Colonic mucosa (tissue), 4 donors: ENCODE results near the gene FRY. TPM values are rescaled to one million over a fixed set of nuclear protein-coding genes. Genes with fewer than 3 reads are reported as not detected.

Experiments used
- DNase-seq: peaks from one replicate; pipeline ENCODE4 v3.0.0-alpha.2; 2020
- H3K27ac ChIP-seq: fragments of 200-600 bp; one replicate; pipeline ENCODE4 v1.8.0; 2021
- H3K27me3 ChIP-seq: fragments of 200-600 bp; one replicate; pipeline ENCODE4 v1.8.0; 2021
- H3K36me3 ChIP-seq: fragments of 200-600 bp; one replicate; pipeline ENCODE4 v1.8.0; 2021
- H3K4me1 ChIP-seq: fragments of 200-600 bp; one replicate; pipeline ENCODE4 v1.8.0; 2021; ENCODE audit warnings: mild to moderate bottlenecking
- H3K4me3 ChIP-seq: fragments of 200-600 bp; one replicate; pipeline ENCODE4 v1.8.0; 2021
- H3K9ac ChIP-seq, 2 donors: one replicate each; pipeline ENCODE4 v1.7.0; 2013; ENCODE audit warnings: control low read depth in 2 of 2, low read depth in 2 of 2, low read length in 2 of 2
- H3K9me3 ChIP-seq: fragments of 200-600 bp; one replicate; pipeline ENCODE4 v1.8.0; 2021
- CTCF ChIP-seq: fragments of 200-600 bp; IDR thresholded peaks from one replicate; pipeline ENCODE4 v1.8.0; 2022; ENCODE audit warnings: antibody characterized with exemption, mild to moderate bottlenecking
- intact Hi-C: fragments of 100-400 bp; cut with DNase I; formaldehyde crosslinking; loops from one replicate; pipeline ENCODE4 v1.14.1; 2022
- total RNA-seq, 2 donors: library from RNA; stranded (reverse); fragmentation: NEBNext Ultra II Directional in 1 of 2; extraction: Animal tissue kit (Norgen Biotek cat#: 25700) in 1 of 2; gene quantifications; one replicate each; pipeline ENCODE4 v1.2.1, GENCODE V29; 2021
- donor health status: healthy.
- donor health status: DM: no; HTN: no; CAD: no.
- donor health status: DM: no; HTN: no; CAD: no.

The FRY gene
- total RNA-seq, 2 donors from 2014 or later = 7.0 to 19.9 TPM

DNA sequence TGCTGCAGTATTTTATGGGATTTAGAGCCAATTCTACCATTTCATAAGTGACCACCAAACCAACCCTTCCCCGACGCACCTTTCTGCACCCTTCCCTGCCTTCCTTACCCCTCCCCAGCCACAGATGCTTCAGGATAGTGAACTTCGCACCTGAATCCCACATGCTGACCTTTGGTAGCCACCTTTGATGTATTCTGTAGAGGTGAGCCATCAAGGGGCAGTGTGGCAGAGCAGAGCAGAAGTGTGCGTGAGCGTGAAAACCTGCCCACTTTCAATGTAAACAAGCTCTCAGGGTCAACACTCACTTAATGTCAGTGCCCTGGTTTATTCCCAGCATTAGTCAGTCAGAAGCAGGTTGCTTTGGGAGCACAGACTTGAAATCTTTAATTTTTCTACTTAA is 107.7 kb downstream of the FRY start:
- Histone ChIP-seq H3K27ac (no peak overlapping the region), H3K9me3 (no peaks in the 10 kb centered on the region), H3K4me1 (no peaks in the 10 kb centered on the region), H3K27me3 (no peaks in the 10 kb centered on the region), H3K36me3 (no peaks in the 10 kb centered on the region), H3K9ac (no peak overlapping the region), H3K4me3 (no peak overlapping the region)
- intact Hi-C loops = no loop called here
- no peak for TF ChIP-seq CTCF
- no peak for DNase-seq

GRCh38 chr13:32140109-32140508 is 108.5 kb downstream of the FRY start:
- no peak for TF ChIP-seq CTCF
- Histone ChIP-seq H3K9ac (no peak overlapping the region), H3K27me3 (no peaks in the 10 kb centered on the region), H3K4me1 (no peaks in the 10 kb centered on the region), H3K36me3 (no peaks in the 10 kb centered on the region), H3K9me3 (no peaks in the 10 kb centered on the region), H3K4me3 (no peak overlapping the region), H3K27ac (no peak overlapping the region)
- DNase-seq = no peak
- intact Hi-C loops = no loop called here

DNA sequence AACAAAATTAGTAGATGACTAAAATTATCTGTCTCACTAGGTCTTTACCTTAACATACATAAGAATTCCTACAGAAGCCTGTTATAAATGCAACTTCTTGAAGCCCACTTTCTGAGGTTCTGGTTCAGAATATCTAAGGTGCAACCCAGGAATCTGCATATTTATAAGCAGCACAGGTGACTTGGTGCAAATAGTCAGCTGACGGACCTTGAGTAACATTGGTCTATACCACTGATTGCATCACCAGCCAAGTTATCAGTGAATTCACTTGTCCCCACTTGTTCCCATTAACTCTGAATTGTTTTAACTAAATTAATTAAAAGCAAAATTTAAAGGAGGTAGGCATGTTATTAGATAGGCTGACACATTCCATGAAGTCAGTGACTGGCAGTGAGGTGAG is 109.9 kb downstream of the FRY start:
- no peaks in the 10 kb centered on the region for H3K4me1 ChIP-seq
- TF ChIP-seq CTCF = no peak
- no peaks in the 10 kb centered on the region for H3K9me3 ChIP-seq
- DNase-seq = no peak
- intact Hi-C loops = no loop called here
- H3K27ac ChIP-seq = no peak overlapping the region
- H3K9ac ChIP-seq = no peak overlapping the region
- H3K27me3 ChIP-seq = no peaks in the 10 kb centered on the region
- no peak overlapping the region for H3K4me3 ChIP-seq
- no peaks in the 10 kb centered on the region for H3K36me3 ChIP-seq

DNA sequence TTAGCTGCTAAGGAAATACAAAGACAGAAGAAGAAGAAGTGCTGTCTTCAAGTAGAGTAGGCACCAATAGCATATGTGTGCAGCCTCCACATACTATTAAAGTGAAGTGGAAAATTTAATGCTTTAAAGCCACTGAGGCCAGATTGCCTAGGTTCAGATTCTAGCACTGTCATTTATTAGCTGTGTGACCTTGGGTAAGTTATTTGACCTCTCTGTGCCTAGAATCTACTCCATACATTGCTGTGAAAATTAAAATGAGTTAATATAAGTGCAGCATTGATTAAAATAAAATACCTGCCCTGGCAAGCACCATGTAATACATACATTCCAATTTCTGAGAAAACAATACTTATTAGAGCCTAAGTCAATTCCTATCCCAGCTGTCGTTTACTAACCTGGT is 110.5 kb downstream of the FRY start:
- intact Hi-C loops = no loop called here
- Histone ChIP-seq H3K4me1 (no peaks in the 10 kb centered on the region), H3K9ac (no peak overlapping the region), H3K27ac (no peak overlapping the region), H3K36me3 (no peaks in the 10 kb centered on the region), H3K4me3 (no peak overlapping the region), H3K27me3 (no peaks in the 10 kb centered on the region), H3K9me3 (no peaks in the 10 kb centered on the region)
- no peak for TF ChIP-seq CTCF
- DNase-seq = no peak

DNA sequence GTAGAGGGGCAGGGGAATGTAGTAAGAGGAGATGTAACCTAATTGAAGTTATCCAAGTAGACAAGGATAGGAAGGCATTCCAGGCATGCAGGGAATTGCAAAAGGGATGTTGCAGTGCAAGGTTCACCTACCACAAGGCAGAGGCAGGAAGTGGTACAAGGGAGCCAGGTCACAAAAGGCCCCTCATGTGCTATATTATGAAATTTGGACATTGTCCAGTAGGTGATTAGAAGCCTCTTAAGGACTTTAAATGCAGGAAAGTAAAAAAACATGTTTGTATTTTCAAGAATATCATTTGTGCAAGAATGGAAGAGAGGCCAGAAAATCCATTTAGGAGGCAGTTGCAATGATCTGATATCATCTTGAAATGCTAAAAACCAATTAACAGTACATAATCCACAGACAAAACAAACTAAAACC is 111.4 kb downstream of the FRY start:
- no peak for DNase-seq
- Histone ChIP-seq H3K4me1 (no peaks in the 10 kb centered on the region), H3K27ac (no peak overlapping the region), H3K36me3 (no peaks in the 10 kb centered on the region), H3K4me3 (no peak overlapping the region), H3K9ac (no peak overlapping the region), H3K27me3 (no peaks in the 10 kb centered on the region), H3K9me3 (no peaks in the 10 kb centered on the region)
- no peak for TF ChIP-seq CTCF
- intact Hi-C loops = no loop called here

GRCh38 chr13:32147193-32147592 is 115.6 kb downstream of the FRY start:
- H3K4me3 ChIP-seq = no peak overlapping the region
- DNase-seq = no peak
- no peaks in the 10 kb centered on the region for H3K4me1 ChIP-seq
- no peak overlapping the region for H3K27ac ChIP-seq
- no peaks in the 10 kb centered on the region for H3K9me3 ChIP-seq
- no peaks in the 10 kb centered on the region for H3K36me3 ChIP-seq
- no peak overlapping the region for H3K9ac ChIP-seq
- intact Hi-C loops = no loop called here
- TF ChIP-seq CTCF = no peak
- H3K27me3 ChIP-seq = no peaks in the 10 kb centered on the region
